ENCODE measurements around the gene CDK10.

CDK10 gene

GRCh38 chr16:89723279-89724250 lies 37.1 kb downstream of the CDK10 start:
- Histone ChIP-seq H3K36me3 (ENCODE audit: control insufficient read depth, insufficient read depth, low read length) (peaks cover 21% of the 10 kb centered on the region), H3K27me3 (ENCODE audit: control insufficient read depth, insufficient read depth, low read length) (no peaks in the 10 kb centered on the region), H3K9ac (ENCODE audit: low read length) (no peak overlapping the region), H3K27ac (ENCODE audit: low read depth, low read length) (no peak overlapping the region), H3K4me3 (ENCODE audit: low read length) (peak overlapping the region; percentile 70), H3K4me1 (ENCODE audit: control insufficient read depth, insufficient read depth, low read length) (peaks cover 14% of the 10 kb centered on the region)

- no peaks in the 10 kb centered on the region for H3K27me3 ChIP-seq (ENCODE audit: control insufficient read depth, insufficient read depth, low read length)
- H3K4me3 ChIP-seq (ENCODE audit: low read length), result no peak overlapping the region
- H3K9ac ChIP-seq (ENCODE audit: low read length), result no peak overlapping the region
- peaks cover 44% of the 10 kb centered on the region for H3K36me3 ChIP-seq (ENCODE audit: control insufficient read depth, insufficient read depth, low read length)
- peaks cover 7% of the 10 kb centered on the region for H3K4me1 ChIP-seq (ENCODE audit: control insufficient read depth, insufficient read depth, low read length)
- H3K27ac ChIP-seq (ENCODE audit: low read depth, low read length), result no peak overlapping the region
These were observed 41.1 kb downstream of the CDK10 start for GRCh38 chr16:89727406-89728120.

- no peak overlapping the region for H3K27ac ChIP-seq (ENCODE audit: low read depth, low read length)
- H3K36me3 ChIP-seq (ENCODE audit: control insufficient read depth, insufficient read depth, low read length), result peaks cover 44% of the 10 kb centered on the region
- H3K4me3 ChIP-seq (ENCODE audit: low read length), result no peak overlapping the region
These were observed 42.8 kb downstream of the CDK10 start for GRCh38 chr16:89729293-89729692.

GRCh38 chr16:89729863-89730593 lies 43.5 kb downstream of the CDK10 start:
- no peaks in the 10 kb centered on the region for H3K4me1 ChIP-seq (ENCODE audit: control insufficient read depth, insufficient read depth, low read length)
- no peak overlapping the region for H3K9ac ChIP-seq (ENCODE audit: low read length)
- H3K27me3 ChIP-seq (ENCODE audit: control insufficient read depth, insufficient read depth, low read length), result no peaks in the 10 kb centered on the region
- no peak overlapping the region for H3K27ac ChIP-seq (ENCODE audit: low read depth, low read length)
- no peak overlapping the region for H3K4me3 ChIP-seq (ENCODE audit: low read length)
- peaks cover 44% of the 10 kb centered on the region for H3K36me3 ChIP-seq (ENCODE audit: control insufficient read depth, insufficient read depth, low read length)

More at GRCh38 chr16:89729293-89729692, 42.8 kb downstream of the CDK10 start:
- H3K27me3 ChIP-seq (ENCODE audit: control insufficient read depth, insufficient read depth, low read length), result no peaks in the 10 kb centered on the region
- H3K9ac ChIP-seq (ENCODE audit: low read length), result no peak overlapping the region
- no peaks in the 10 kb centered on the region for H3K4me1 ChIP-seq (ENCODE audit: control insufficient read depth, insufficient read depth, low read length)

- Histone ChIP-seq H3K4me1 (ENCODE audit: control insufficient read depth, insufficient read depth, low read length) (no peaks in the 10 kb centered on the region), H3K27ac (ENCODE audit: low read depth, low read length) (no peak overlapping the region), H3K4me3 (ENCODE audit: low read length) (no peak overlapping the region), H3K27me3 (ENCODE audit: control insufficient read depth, insufficient read depth, low read length) (no peaks in the 10 kb centered on the region), H3K9ac (ENCODE audit: low read length) (no peak overlapping the region), H3K36me3 (ENCODE audit: control insufficient read depth, insufficient read depth, low read length) (peaks cover 46% of the 10 kb centered on the region)
These were observed 44.2 kb downstream of the CDK10 start for GRCh38 chr16:89730610-89731234.

- Histone ChIP-seq H3K9ac (ENCODE audit: low read length) (no peak overlapping the region), H3K27ac (ENCODE audit: low read depth, low read length) (no peak overlapping the region), H3K27me3 (ENCODE audit: control insufficient read depth, insufficient read depth, low read length) (no peaks in the 10 kb centered on the region), H3K36me3 (ENCODE audit: control insufficient read depth, insufficient read depth, low read length) (peaks cover 43% of the 10 kb centered on the region), H3K4me1 (ENCODE audit: control insufficient read depth, insufficient read depth, low read length) (no peaks in the 10 kb centered on the region), H3K4me3 (ENCODE audit: low read length) (no peak overlapping the region)
These were observed 45.8 kb downstream of the CDK10 start for GRCh38 chr16:89732142-89732917.

- H3K27ac ChIP-seq (ENCODE audit: low read depth, low read length), result no peak overlapping the region
- H3K4me3 ChIP-seq (ENCODE audit: low read length), result no peak overlapping the region
- no peaks in the 10 kb centered on the region for H3K4me1 ChIP-seq (ENCODE audit: control insufficient read depth, insufficient read depth, low read length)
- peaks cover 44% of the 10 kb centered on the region for H3K36me3 ChIP-seq (ENCODE audit: control insufficient read depth, insufficient read depth, low read length)
- no peak overlapping the region for H3K9ac ChIP-seq (ENCODE audit: low read length)
- no peaks in the 10 kb centered on the region for H3K27me3 ChIP-seq (ENCODE audit: control insufficient read depth, insufficient read depth, low read length)
These were observed 46.4 kb downstream of the CDK10 start for GRCh38 chr16:89732918-89733242.

- no peaks in the 10 kb centered on the region for H3K27me3 ChIP-seq (ENCODE audit: control insufficient read depth, insufficient read depth, low read length)
- H3K36me3 ChIP-seq (ENCODE audit: control insufficient read depth, insufficient read depth, low read length), result peaks cover 49% of the 10 kb centered on the region
- no peak overlapping the region for H3K27ac ChIP-seq (ENCODE audit: low read depth, low read length)
- no peak overlapping the region for H3K9ac ChIP-seq (ENCODE audit: low read length)
- H3K4me3 ChIP-seq (ENCODE audit: low read length), result no peak overlapping the region
- H3K4me1 ChIP-seq (ENCODE audit: control insufficient read depth, insufficient read depth, low read length), result no peaks in the 10 kb centered on the region
These were observed 46.8 kb downstream of the CDK10 start for GRCh38 chr16:89733322-89733721.

GRCh38 chr16:89733792-89734191 lies 47.3 kb downstream of the CDK10 start:
- no peak overlapping the region for H3K27ac ChIP-seq (ENCODE audit: low read depth, low read length)
- H3K4me3 ChIP-seq (ENCODE audit: low read length), result no peak overlapping the region
- no peaks in the 10 kb centered on the region for H3K27me3 ChIP-seq (ENCODE audit: control insufficient read depth, insufficient read depth, low read length)
- peaks cover 52% of the 10 kb centered on the region for H3K36me3 ChIP-seq (ENCODE audit: control insufficient read depth, insufficient read depth, low read length)
- no peak overlapping the region for H3K9ac ChIP-seq (ENCODE audit: low read length)
- no peaks in the 10 kb centered on the region for H3K4me1 ChIP-seq (ENCODE audit: control insufficient read depth, insufficient read depth, low read length)

- Histone ChIP-seq H3K9ac (ENCODE audit: low read length) (no peak overlapping the region), H3K4me1 (ENCODE audit: control insufficient read depth, insufficient read depth, low read length) (no peaks in the 10 kb centered on the region), H3K36me3 (ENCODE audit: control insufficient read depth, insufficient read depth, low read length) (peaks cover 41% of the 10 kb centered on the region), H3K27me3 (ENCODE audit: control insufficient read depth, insufficient read depth, low read length) (no peaks in the 10 kb centered on the region), H3K4me3 (ENCODE audit: low read length) (no peak overlapping the region), H3K27ac (ENCODE audit: low read depth, low read length) (no peak overlapping the region)
These were observed 50.1 kb downstream of the CDK10 start for GRCh38 chr16:89736554-89736953.

- no peak overlapping the region for H3K27ac ChIP-seq (ENCODE audit: low read depth, low read length)
- H3K9ac ChIP-seq (ENCODE audit: low read length), result no peak overlapping the region
- no peak overlapping the region for H3K4me3 ChIP-seq (ENCODE audit: low read length)
- H3K36me3 ChIP-seq (ENCODE audit: control insufficient read depth, insufficient read depth, low read length), result peaks cover 40% of the 10 kb centered on the region
- no peaks in the 10 kb centered on the region for H3K4me1 ChIP-seq (ENCODE audit: control insufficient read depth, insufficient read depth, low read length)
- H3K27me3 ChIP-seq (ENCODE audit: control insufficient read depth, insufficient read depth, low read length), result no peaks in the 10 kb centered on the region
These were observed 51.0 kb downstream of the CDK10 start for GRCh38 chr16:89737341-89738071.

All from rectal smooth muscle tissue (tissue), 1 donor.